ENCODE data around the gene CDK18. TPM values are rescaled to one million over a fixed set of nuclear protein-coding genes. Genes with fewer than 3 reads are reported as not detected.

The CDK18 gene
- total and polyA plus RNA-seq, 10 of the 15 experiments (the other 5 are each of a cell fraction or from before 2014, with no cell fraction given), result 0.13 to 4.4 (median 0.52) TPM; not detected in 2

DNA sequence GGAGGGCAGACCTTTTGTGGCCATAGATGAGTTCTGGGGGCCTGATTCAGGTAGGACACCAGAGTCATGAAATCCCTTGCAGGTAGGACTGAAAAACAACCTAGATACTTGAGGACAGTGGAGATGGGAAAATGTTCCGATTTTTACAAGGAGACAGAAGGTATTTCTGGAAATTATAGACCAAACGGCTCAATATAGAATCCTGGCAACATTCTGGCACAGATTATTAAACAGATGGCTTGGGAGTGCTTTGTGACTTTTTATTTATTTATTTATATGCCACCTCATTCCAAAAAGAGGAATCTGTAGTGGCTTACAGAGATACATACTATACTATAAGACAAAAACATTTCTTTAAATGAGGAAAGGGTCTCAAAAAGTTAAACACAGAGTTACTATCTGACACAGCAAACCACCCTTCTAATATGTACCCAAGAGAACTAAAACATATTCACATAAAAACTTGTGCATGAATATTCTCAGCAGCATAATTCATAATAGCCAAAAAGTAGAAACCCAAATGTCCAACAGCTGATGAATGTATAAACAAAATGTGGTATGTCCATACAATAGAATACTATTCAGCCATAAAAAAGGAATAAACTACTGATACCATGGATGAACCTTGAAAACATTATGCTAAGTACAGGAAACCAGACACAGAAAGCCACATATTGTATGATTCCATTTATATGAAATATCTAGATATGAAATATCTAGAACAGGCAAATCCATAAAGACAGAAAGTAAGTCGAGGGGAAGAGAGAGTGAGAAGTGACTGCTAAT lies 49.8 kb downstream of the CDK18 start:
- CTCF ChIA-PET, result interaction anchor here (1.4 to 1.6 kb wide), 2 partner anchors 102 to 191 kb away, joined by 3 read pairs; no protein-coding TSS in a partner anchor
- no peak for FAIRE-seq
- intact Hi-C loops (cut with micrococcal nuclease; ENCODE audit: unreplicated experiment), result no loop called here

More for the DNA sequence above, 49.8 kb downstream of the CDK18 start:
- POLR2A ChIA-PET, result no interaction called here
- Histone ChIP-seq H3K9me3 (replicated peaks; ENCODE audit: control insufficient read depth, insufficient read depth, low read length) (peaks cover 3% of the 10 kb centered on the region), H3K27ac (ENCODE audit: control insufficient read depth, insufficient read depth) (no peak overlapping the region), H3K4me1 (ENCODE audit: control insufficient read depth, insufficient read depth, low read length) (no peaks in the 10 kb centered on the region), H3K79me2 (ENCODE audit: control insufficient read depth, insufficient read depth, low read length) (no peaks in the 10 kb centered on the region), H3K4me3 (no peak overlapping the region), H3K9ac (ENCODE audit: control insufficient read depth, insufficient read depth, low read length) (no peak overlapping the region), H4K20me1 (ENCODE audit: control insufficient read depth, insufficient read depth) (no peaks in the 10 kb centered on the region), H3K4me2 (ENCODE audit: control insufficient read depth, insufficient read depth) (no peak overlapping the region), H2AFZ (ENCODE audit: control insufficient read depth, low read depth, low read length) (no peak overlapping the region), H3K36me3 (ENCODE audit: control insufficient read depth in 2 of 2, insufficient read depth in 2 of 2, low read length in 1 of 2) (no peaks in the 10 kb centered on the region), H3K27me3 (replicated peaks in 1 of 2; ENCODE audit: control insufficient read depth in 2 of 2, insufficient read depth in 2 of 2, low read length in 1 of 2) (peaks cover 0 to 2% of the 10 kb centered on the region in 2 experiments; a peak in 2 of 4 replicates)
- in situ Hi-C loops (cut with MboI), result no loop called here
- 23% methylated on average over 3 of the region's 3 CpGs for WGBS (ENCODE audit: insufficient coverage, insufficient replicate concordance, low lambda C conversion rate, missing lambda C conversion rate)
- ATAC-seq (no peak), DNase-seq (ENCODE audit: low read depth, low spot score) (no peak)
- SMC1A ChIA-PET (ENCODE audit: uncharacterized antibody, unreplicated experiment), result no interaction called here
- RAD21 ChIA-PET (ENCODE audit: unreplicated experiment), result no interaction called here
- BruUV-seq (replicated peaks), result no TSS peak
- TF ChIP-seq, protein P1, sequence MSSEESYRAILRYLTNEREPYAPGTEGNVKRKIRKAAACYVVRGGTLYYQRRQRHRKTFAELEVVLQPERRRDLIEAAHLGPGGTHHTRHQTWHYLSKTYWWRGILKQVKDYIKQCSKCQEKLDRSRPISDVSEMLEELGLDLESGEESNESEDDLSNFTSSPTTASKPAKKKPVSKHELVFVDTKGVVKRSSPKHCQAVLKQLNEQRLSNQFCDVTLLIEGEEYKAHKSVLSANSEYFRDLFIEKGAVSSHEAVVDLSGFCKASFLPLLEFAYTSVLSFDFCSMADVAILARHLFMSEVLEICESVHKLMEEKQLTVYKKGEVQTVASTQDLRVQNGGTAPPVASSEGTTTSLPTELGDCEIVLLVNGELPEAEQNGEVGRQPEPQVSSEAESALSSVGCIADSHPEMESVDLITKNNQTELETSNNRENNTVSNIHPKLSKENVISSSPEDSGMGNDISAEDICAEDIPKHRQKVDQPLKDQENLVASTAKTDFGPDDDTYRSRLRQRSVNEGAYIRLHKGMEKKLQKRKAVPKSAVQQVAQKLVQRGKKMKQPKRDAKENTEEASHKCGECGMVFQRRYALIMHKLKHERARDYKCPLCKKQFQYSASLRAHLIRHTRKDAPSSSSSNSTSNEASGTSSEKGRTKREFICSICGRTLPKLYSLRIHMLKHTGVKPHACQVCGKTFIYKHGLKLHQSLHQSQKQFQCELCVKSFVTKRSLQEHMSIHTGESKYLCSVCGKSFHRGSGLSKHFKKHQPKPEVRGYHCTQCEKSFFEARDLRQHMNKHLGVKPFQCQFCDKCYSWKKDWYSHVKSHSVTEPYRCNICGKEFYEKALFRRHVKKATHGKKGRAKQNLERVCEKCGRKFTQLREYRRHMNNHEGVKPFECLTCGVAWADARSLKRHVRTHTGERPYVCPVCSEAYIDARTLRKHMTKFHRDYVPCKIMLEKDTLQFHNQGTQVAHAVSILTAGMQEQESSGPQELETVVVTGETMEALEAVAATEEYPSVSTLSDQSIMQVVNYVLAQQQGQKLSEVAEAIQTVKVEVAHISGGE (CRISPR knock-in tag; IDR thresholded peaks at IDR 0.05), result no peak
- TF ChIP-seq SUPT20H (IDR thresholded peaks at IDR 0.05; ENCODE audit: borderline replicate concordance, control insufficient read depth, low read depth, low read length) (no peak), CREM (IDR thresholded peaks at IDR 0.05; ENCODE audit: low read depth) (no peak), POU2F2 (IDR thresholded peaks at IDR 0.05; ENCODE audit: borderline replicate concordance, low read depth, low read length) (no peak), NKRF (conservative IDR thresholded peaks at IDR 0.05) (no peak), RFX5 (IDR thresholded peaks at IDR 0.05; ENCODE audit: low read depth, low read length) (no peak)
- TF ChIP-seq, protein P2, sequence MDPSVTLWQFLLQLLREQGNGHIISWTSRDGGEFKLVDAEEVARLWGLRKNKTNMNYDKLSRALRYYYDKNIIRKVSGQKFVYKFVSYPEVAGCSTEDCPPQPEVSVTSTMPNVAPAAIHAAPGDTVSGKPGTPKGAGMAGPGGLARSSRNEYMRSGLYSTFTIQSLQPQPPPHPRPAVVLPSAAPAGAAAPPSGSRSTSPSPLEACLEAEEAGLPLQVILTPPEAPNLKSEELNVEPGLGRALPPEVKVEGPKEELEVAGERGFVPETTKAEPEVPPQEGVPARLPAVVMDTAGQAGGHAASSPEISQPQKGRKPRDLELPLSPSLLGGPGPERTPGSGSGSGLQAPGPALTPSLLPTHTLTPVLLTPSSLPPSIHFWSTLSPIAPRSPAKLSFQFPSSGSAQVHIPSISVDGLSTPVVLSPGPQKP (IDR thresholded peaks at IDR 0.05; ENCODE audit: low read depth, low read length), result no peak

All from GM12878 (cell line).